HG02973 (cell line): Measurements from ENCODE around the gene CD19.
"Not testable (repeated sequence)": the region's sequence is repeated elsewhere in the genome, so short reads cannot be mapped to it uniquely, and the experiment has no call there.

ENCODE experiments used
- ATAC-seq: cut with Tn5 transposase; IDR thresholded peaks from one replicate; pipeline ENCODE4 v1.9.1; 2021; ENCODE audit warnings: moderate library complexity; ENCODE audit not compliant: unreplicated experiment

Gene CD19

GRCh38 chr16:28980330-28980729 lies 48.6 kb downstream of the CD19 start:
- not testable (repeated sequence) for ATAC-seq

DNA sequence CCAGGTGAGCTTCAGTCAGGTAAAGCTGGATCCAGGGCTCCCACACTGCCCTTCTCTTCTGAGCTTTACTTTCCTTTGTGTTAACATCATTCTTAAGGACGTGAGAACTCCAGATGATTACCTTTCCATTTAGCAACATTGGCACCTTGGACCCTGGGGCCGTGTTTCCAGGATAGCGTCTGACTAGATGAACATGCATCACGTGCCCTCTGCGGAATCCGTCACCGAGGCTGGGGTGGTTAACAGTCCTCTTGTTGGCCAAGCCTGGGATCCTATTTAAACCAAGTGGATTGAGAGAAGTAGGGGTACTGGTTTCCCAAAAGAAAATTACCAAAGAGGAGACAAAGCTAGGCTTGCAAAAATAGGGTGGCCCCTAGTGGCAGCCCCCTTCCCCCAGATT lies 49.2 kb downstream of the CD19 start:
- no peak for ATAC-seq

GRCh38 chr16:28981517-28981916 lies 49.7 kb downstream of the CD19 start:
- ATAC-seq: no peak

- ATAC-seq: no peak
Measured at GRCh38 chr16:28982418-28982817, 50.6 kb downstream of the CD19 start.

DNA sequence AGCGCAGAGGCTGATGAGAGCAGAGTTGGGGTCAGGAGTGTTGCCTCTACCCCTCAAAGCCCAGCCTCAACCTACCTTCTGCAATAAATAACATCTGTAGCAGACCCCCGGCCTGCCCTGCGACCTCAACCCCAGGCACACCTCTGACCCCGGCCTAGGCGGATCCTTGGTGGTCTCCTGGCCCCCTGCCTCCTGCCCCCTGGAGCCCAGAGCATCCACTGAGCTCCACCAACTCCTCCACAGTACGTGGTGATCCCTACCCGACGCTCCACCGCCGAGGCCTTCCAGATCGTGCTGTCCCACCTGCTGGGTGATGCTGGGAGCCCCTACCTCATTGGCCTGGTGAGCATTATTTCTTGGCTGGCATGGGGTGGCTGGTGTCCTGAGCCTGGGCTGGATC lies 51.2 kb downstream of the CD19 start:
- ATAC-seq: no peak

DNA sequence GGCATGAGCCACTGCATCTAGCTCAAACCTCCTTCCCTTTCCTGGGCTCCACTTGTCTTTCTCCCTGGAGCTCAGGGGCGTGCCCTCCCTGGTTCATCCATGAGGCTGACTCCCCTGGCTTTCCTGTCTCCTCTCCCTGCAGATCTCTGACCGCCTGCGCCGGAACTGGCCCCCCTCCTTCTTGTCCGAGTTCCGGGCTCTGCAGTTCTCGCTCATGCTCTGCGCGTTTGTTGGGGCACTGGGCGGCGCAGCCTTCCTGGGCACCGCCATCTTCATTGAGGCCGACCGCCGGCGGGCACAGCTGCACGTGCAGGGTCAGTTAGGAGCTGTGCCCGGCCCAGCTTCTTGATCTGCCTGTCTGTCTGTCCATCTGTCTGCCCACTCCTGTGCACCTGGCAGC lies 51.9 kb downstream of the CD19 start:
- no peak for ATAC-seq

GRCh38 chr16:28984091-28984490 lies 52.3 kb downstream of the CD19 start:
- ATAC-seq: no peak

- no peak for ATAC-seq
Measured at GRCh38 chr16:28984619-28985135, 52.9 kb downstream of the CD19 start, which contains the start of gene LAT. TSS of gene LAT (plus strand) at chr16:28985052. CDS start at chr16:28985418, 366 bp downstream.

DNA sequence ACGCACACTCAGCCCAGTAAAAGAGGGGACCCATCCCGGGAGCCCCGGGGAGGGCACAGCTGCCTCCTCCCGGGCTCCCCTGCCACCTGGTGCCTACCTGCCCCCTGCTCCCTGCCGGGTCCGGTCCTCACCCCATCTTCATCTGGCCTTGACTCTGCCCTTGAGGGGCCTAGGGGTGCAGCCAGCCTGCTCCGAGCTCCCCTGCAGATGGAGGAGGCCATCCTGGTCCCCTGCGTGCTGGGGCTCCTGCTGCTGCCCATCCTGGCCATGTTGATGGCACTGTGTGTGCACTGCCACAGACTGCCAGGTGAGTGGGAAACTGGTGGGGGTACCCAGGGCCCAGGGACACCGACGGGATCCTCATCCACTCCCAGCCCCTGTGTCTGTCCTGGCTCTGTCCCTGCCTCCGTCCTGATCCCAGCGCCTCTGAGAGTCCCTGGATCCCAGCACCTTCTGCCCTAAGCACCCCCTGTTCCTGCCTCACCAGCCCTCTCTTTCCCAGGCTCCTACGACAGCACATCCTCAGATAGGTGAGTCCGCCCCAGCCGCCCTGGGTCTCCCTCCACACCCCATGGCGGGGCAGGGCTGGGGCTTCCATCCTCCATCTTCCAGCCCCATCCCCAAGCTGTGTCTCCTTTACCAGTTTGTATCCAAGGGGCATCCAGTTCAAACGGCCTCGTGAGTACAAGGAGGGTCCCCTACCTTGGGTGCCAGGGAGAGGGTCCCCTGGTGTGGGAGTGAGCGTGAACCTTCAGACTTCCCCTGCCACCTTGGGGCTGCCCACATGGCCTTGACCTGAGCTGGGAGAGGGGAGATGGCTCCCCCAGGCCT lies 53.7 kb downstream of the CD19 start:
- no peak for ATAC-seq

- no peak for ATAC-seq
Measured at GRCh38 chr16:28986046-28986445, 54.3 kb downstream of the CD19 start.

DNA sequence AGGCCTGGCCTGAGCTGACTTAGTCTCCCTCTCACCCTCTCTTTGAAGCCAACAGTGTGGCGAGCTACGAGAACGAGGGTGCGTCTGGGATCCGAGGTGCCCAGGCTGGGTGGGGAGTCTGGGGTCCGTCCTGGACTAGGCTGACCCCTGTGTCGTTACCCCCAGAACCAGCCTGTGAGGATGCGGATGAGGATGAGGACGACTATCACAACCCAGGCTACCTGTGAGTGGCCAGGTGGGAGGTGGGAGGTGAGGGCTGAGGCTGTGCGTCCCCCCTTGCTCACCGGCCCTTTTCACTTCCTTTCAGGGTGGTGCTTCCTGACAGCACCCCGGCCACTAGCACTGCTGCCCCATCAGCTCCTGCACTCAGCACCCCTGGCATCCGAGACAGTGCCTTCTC lies 54.7 kb downstream of the CD19 start:
- no peak for ATAC-seq

GRCh38 chr16:28987170-28987853 lies 55.5 kb downstream of the CD19 start:
- no peak for ATAC-seq
